ENCODE results near the gene ALDOA.
"Not testable (repeated sequence)": the region's sequence is repeated elsewhere in the genome, so short reads cannot be mapped to it uniquely, and the experiment has no call there.

ALDOA gene

GRCh38 chr16:30091474-30092372, 26.2 kb downstream of the ALDOA start, which contains the start of gene TBX6:
Gene TBX6, minus strand, starts transcription at chr16:30091924. Its CDS starts 731 bp downstream, at chr16:30091193.
- DNase-seq, result peak; percentile 90 to 95

DNA sequence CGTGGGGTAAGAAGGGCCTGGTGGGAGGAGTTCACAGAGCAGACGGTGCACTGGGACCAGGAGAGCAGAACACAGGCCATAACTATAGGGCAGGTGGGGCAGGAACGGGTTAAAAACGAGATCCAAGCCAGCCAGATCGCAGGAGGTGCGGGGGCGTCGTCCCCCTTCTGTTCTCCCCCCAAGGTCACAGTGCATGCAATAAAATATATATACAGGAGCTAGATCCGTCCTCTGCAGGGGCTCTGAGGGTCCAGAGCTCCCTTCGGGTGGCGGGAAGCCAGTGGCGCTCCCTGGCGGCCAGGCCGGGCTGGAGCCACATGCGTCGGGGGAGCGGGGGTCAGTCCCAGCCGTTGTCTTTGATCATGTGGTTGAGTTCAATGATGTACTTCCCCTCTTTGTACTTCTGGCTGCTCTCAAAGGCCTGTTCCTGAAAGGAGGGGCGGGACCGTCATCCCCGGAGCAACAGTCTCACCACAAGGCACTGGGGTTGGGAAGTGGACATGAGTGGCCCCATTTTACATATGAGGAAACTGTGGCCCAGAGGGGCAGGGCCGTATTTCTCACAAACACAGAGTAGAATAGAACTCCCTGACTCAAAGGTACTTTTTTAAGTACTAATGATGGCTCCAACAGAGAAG, 26.9 kb downstream of the ALDOA start:
- peak; percentile 61 to 84 for DNase-seq

DNA sequence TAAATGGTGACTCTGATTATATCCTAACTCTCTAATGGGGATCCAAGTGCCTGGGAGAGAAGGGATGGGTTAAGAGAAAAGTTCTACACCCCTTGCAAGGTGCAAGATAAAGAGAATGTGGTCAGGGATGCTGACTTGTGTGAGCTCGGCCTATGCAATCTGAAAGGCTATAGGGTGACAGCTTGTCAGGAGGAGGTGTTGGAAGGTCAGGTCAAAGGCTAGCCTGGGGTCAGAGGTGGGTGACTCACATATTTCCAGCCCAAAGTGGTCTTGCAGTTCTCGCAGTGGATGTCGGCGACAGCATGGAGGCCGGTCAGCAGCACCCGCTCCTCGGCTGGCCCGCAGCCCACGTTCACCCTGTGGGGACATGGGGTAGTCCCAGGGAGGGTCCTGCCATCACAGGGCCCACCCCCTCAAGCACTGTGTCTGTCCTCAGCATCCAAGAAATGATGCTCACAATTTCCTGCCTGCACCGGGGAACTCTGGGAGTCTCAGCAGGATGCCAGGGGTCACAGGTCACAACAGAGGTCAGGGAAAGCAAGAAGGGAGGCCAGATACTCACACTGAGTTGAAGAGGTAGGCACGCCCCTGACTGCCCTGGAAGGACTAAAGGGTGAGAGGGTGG, 29.1 kb downstream of the ALDOA start:
- DNase-seq, result no peak

DNA sequence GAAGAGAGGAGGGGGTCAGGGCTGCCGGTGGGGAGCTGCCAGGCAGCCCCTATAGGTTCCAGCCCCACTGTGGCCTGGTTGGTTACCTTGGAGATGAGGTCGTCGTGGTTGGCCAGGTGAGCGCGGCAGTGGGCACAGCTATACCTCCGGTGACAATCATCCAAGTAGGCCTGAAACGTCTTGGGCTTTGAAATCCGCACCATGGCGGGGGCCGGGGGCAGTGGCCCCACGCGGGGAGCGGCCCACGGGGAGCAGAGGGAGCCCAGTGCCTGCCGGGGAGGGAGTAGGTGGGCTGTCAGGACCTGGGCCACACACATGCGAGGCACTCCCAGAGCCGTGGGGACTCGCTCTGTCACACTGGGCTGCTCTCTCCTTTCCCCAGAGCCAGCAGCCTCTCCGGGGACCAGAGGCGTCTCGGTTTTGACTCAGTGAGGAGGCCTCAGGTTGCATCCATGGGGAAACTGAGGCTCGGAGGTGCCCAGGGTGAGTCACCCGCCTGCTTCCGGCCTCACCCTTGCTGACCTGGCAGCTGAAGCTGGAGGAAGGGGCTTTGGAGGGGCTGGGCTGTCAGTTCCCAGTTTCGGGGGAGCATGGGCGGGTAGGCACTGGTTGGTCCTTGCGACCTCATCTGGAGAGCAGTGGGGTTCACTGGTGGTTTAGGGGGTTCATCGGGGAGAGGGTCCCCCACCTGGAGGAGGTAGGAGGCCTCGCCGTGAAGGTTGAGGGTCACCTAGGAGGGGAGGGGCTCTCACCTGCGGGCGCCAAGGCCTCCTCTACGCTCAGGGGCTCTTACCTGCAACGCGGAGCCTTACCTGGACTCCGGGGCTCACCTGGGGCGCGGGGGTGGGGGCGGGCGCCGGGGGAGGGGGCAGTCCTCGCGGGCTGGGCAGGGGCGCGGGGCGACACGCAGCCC, 29.9 kb downstream of the ALDOA start:
- no peak for DNase-seq

GRCh38 chr16:30096105-30096861, 30.7 kb downstream of the ALDOA start, which contains the start of gene YPEL3:
Gene YPEL3, minus strand, starts transcription at chr16:30096213. Its CDS starts 731 bp downstream, at chr16:30095482.
- DNase-seq, result peak; percentile 76 to 92

GRCh38 chr16:30096862-30097563, 31.5 kb downstream of the ALDOA start:
- no peak for DNase-seq

- no peak for DNase-seq
These were observed 38.5 kb downstream of the ALDOA start for GRCh38 chr16:30104090-30104489.

DNA sequence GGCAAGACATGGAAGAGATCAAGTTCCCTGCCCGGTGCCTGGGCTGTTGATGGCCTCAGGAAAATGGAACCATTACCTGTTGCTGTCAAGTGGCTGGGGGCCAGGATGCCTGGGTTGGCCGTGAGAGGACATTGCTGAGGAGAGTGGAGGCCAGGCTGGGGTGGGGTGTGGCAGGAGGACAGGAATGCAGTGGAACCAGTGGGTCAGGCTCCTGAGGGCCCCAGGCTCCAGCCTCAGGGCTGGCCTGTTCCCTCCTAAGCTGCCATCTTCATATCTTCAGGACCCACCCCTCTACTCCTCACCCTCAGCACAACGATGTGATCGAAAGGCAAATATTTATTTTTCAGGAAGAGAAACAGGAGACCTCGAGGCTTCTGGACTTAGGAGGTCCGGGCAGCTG, 38.9 kb downstream of the ALDOA start:
- DNase-seq, result no peak

GRCh38 chr16:30108059-30108850, 42.7 kb downstream of the ALDOA start:
- no peak for DNase-seq

GRCh38 chr16:30110661-30111060, 45.1 kb downstream of the ALDOA start:
- DNase-seq, result peak; percentile 74 to 88

- peak in 1 of 2 experiments; percentile 40 for DNase-seq
These were observed 46.9 kb downstream of the ALDOA start for GRCh38 chr16:30112197-30113030.

DNA sequence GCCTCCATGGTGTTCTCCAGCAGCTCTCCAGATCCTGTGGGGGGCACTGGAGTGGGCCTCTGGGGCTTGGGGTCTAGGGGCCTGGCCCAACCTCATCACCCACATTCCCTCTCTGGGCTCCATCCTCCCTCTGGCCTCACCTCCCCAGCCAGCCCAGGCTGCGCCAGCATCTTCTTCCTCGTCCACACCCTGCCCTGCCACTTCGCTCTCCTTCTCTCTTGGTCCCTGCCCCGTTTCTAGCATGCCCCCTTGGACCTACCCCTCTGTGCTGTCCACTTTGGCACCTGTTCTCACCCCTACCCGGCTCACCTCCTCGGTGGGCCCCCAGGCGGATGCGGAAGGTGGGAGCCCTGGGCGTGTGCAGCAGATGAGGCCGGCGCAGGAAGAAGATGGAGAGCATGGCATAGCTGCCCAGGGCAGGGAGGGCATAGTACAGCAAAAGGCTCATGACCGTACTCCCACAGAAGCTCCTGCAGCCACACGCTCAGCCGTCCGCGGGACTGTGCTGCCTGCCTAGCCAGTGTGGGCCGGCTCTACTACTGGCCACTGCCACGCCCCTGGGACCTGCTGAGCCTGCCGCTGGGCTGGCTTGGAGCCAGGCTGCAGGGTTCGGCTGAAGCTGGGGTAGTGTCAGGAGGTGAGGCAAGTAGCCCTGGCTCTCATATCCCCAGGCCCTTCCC, 47.6 kb downstream of the ALDOA start, which contains the start of gene GDPD3:
Gene GDPD3, minus strand, starts transcription at position 507 of the 680 bp plus-strand sequence. Its CDS starts 59 bp downstream, at position 448.
- DNase-seq, result no peak

GRCh38 chr16:30113711-30114333, 48.3 kb downstream of the ALDOA start:
- no peak for DNase-seq

GRCh38 chr16:30114411-30114810, 48.9 kb downstream of the ALDOA start:
- no peak for DNase-seq

DNA sequence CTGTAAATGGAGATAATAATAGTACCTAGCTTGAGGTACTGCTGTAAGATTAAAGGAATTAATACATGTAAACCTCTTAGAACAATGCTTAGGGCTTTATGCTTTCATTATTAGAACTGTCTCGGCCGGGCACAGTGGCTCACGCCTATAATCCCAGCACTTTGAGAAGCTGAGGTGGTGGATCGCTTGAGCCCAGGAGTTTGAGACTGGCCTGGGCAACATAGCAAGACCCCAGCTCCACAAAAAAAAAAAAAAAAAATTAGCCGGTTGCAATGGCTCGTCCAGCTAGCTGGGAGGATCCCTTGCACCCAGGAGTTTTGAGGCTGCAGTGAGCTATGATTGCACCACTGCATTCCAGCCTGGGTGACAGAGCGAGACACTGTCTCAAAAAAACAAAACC, 49.3 kb downstream of the ALDOA start:
- not testable (repeated sequence) for DNase-seq

DNA sequence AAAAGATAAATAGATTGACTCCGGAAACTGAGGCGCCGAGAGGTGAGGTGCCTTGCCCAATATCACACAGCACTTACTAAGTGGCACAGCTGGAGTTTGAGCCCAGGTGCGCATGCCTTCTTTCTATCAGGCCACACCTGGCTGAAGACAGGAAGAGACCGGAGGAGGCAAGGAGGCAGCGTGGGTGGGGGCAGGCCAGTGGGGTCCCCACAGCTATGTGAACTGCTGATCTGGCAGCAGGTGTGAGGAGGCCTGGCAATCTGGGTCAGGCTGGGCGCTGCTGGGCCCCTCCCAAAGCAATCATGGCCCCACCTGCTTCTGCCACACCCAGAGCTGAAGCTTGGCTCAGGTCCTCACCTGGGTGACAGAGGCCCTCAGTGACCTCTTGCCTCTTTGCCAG, 49.7 kb downstream of the ALDOA start:
- DNase-seq, result no peak

DNA sequence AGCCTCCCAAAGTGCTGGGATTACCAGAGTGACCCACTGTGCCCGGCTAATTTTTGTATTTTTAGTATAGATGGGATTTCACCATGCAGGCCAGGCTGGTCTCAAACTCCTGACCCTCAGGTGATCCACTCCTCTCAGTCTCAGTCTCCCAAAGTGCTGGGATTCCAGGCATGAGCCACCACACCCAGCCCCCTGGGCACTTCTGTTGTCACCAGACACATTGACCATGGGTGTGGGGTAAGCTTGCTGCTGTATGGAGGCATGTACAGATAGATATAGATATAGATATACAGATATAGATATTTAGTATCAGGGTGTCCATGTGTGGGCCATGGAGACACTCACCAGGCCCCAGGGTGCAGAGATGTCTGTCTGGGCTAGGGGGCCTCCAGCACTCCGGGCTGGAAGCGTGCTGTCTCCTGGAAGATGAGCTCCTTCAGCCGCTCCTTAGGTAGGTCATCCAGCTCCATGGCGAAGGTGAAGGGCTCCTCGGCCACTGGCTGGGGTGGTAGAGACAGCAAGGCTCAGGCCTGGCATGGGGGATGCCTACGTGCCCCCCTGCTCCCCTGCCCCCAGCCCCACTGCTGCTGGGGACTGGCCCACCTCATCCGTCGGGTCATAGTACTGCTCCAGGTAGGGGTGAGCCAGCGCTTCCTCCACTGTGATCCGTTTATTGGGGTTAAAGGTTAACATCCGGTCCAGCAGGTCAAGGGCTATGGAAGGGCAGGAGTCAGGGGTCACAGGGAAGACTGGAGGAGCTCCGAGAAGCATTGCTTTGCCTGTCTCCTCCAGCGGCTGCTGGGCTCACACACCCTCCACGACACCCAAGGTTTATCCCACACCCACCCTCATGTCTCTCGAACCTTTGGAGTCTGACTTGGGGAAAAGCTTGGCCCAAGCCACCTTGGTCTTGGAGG, 51.0 kb downstream of the ALDOA start:
- no peak for DNase-seq

Measured in NCI-H524 (cell line).